Cardiac muscle cell (in vitro differentiated cells and primary cell): Measurements from ENCODE around the gene PRKCB. TPM values are rescaled to one million over a fixed set of nuclear protein-coding genes. Genes with fewer than 3 reads are reported as not detected.

ENCODE experiments used
- DNase-seq, 2 donors: peaks; one replicate each; pipeline versions ENCODE4 v3.0.0 to v3.0.0-alpha.2; 2010 to 2017; ENCODE audit warnings: low read depth in 1 of 2, low spot score in 1 of 2
- H3K27ac ChIP-seq: fragments of 200-600 bp; sonication (generic); 2 replicates; pipeline ENCODE4 v1.5.1; 2016
- H3K27me3 ChIP-seq: fragments of 200-600 bp; sonication (generic); 2 replicates; pipeline ENCODE4 v1.6.0; 2016; ENCODE audit warnings: control low read depth
- H3K36me3 ChIP-seq: fragments of 200-600 bp; sonication (generic); 2 replicates; pipeline ENCODE4 v1.5.1; 2016; ENCODE audit warnings: control low read depth
- H3K4me1 ChIP-seq: fragments of 200-600 bp; sonication (generic); 2 replicates; pipeline ENCODE4 v1.8.1; 2017; ENCODE audit warnings: low read depth, mild to moderate bottlenecking, mixed run types
- H3K4me3 ChIP-seq: fragments of 200-600 bp; sonication (generic); 2 replicates; pipeline ENCODE4 v1.5.1; 2016; ENCODE audit warnings: mild to moderate bottlenecking
- H3K9me3 ChIP-seq: fragments of 200-600 bp; sonication (generic); 2 replicates; pipeline ENCODE4 v1.5.1; 2017; ENCODE audit warnings: low read depth, mild to moderate bottlenecking, control low read depth
- polyA plus RNA-seq: library from polyadenylated mRNA; unstranded; fragments of >200 nt; fragmentation: Nextera tagmentation; extraction: Ambion mirVana; gene quantifications from 2 replicates; pipeline ENCODE4 v1.2.1, GENCODE V29; 2016
- total RNA-seq: library from RNA; depleted of rRNA; stranded (reverse); fragments of >200 nt; gene quantifications from 2 replicates; pipeline ENCODE4 v1.2.3, GENCODE V29; 2016
- TF ChIP-seq, protein P1 (sequence below): IDR thresholded peaks from 2 replicates; pipeline ENCODE4 v1.5.1; 2012; ENCODE audit warnings: low read depth, mild to moderate bottlenecking, low read length

Gene PRKCB
- total and polyA plus RNA-seq, 2 experiments from 2014 or later, result 0.66 to 1.5 TPM

DNA sequence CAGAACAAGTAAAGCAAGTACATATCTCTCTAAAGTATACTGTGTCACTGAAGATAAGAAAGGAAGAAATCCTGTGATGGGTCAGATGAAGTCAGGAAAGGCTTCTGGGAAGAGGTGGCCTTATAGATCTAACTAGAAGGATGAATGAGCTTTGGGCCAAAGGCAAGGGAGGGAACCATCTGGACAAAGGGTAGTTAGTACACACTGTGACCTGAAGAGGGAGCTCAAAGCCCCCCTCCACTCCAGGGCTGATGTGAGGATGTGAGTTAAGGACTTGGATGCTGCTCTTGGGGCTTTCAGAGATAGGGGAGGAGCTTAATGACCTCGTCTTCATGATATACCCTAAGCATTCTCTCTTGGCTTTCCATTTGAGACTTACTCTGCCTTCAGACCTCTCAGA lies 235.1 kb downstream of the PRKCB start:
- H3K27me3 ChIP-seq, result no peaks in the 10 kb centered on the region
- H3K27ac ChIP-seq, result no peak overlapping the region
- peak; percentile 27 to 64 for DNase-seq
- no peaks in the 10 kb centered on the region for H3K4me1 ChIP-seq
- no peaks in the 10 kb centered on the region for H3K9me3 ChIP-seq
- no peaks in the 10 kb centered on the region for H3K36me3 ChIP-seq
- TF ChIP-seq, protein P1, sequence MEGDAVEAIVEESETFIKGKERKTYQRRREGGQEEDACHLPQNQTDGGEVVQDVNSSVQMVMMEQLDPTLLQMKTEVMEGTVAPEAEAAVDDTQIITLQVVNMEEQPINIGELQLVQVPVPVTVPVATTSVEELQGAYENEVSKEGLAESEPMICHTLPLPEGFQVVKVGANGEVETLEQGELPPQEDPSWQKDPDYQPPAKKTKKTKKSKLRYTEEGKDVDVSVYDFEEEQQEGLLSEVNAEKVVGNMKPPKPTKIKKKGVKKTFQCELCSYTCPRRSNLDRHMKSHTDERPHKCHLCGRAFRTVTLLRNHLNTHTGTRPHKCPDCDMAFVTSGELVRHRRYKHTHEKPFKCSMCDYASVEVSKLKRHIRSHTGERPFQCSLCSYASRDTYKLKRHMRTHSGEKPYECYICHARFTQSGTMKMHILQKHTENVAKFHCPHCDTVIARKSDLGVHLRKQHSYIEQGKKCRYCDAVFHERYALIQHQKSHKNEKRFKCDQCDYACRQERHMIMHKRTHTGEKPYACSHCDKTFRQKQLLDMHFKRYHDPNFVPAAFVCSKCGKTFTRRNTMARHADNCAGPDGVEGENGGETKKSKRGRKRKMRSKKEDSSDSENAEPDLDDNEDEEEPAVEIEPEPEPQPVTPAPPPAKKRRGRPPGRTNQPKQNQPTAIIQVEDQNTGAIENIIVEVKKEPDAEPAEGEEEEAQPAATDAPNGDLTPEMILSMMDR, result peak; percentile 44
- H3K4me3 ChIP-seq, result no peak overlapping the region

DNA sequence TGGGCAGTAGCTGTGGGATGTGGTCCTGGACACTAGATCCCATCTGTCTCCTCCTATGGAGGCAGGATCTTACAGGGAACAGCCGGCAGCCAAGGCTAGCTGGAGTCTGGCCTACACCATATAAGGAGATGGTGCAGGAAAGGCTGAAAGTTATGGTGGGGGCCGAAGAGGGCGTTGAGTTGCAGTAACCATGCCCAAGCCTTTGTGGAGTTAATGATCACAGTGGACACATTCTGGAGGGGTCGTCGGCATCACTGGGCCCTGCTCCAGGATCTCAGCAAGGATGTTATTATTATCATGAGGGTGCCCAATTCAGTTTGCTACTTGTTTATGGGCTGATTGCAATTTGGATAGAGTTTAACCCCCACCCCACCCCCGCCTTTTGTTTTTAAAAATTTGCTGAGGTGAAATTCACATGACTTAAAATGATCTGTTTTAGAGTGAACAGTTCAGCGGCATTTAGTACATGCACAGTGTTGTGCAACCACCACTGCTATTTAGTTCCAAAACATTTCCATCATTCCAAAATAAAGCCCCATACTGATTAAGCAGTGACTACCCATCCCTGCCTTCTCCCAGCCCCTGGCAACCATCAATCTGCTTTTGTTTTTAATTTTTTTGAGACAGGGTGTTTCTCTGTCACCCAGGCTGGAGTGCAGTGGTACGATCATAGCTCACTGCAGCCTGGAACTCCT lies 236.0 kb downstream of the PRKCB start:
- no peak for DNase-seq
- TF ChIP-seq, protein P1, result no peak
- no peak overlapping the region for H3K27ac ChIP-seq
- H3K4me3 ChIP-seq, result no peak overlapping the region
- H3K4me1 ChIP-seq, result peaks cover 4% of the 10 kb centered on the region
- no peaks in the 10 kb centered on the region for H3K36me3 ChIP-seq
- no peaks in the 10 kb centered on the region for H3K27me3 ChIP-seq
- no peaks in the 10 kb centered on the region for H3K9me3 ChIP-seq

DNA sequence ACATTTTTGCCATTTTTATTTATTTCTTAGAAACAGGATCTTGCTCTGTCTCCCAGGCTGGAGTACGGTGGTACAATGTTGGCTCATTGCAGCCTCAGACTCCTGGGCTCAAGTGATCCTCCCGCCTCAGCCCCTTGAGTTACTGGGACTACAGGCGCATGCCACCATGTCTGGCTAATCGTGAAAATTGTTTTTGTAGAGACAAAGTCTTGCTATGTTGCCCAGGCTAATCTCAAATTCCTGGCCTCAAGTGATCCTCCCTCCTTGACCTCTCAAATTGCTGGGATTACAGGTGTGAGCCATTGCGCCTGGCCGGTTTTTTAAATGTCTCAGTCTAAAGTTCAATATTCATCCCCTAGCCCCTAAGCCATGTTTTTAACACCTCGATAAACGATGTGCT lies 237.5 kb downstream of the PRKCB start:
- Histone ChIP-seq H3K27me3 (no peaks in the 10 kb centered on the region), H3K36me3 (no peaks in the 10 kb centered on the region), H3K4me3 (no peak overlapping the region), H3K27ac (no peak overlapping the region), H3K4me1 (peaks cover 4% of the 10 kb centered on the region), H3K9me3 (no peaks in the 10 kb centered on the region)
- TF ChIP-seq, protein P1, result no peak
- DNase-seq, result no peak

DNA sequence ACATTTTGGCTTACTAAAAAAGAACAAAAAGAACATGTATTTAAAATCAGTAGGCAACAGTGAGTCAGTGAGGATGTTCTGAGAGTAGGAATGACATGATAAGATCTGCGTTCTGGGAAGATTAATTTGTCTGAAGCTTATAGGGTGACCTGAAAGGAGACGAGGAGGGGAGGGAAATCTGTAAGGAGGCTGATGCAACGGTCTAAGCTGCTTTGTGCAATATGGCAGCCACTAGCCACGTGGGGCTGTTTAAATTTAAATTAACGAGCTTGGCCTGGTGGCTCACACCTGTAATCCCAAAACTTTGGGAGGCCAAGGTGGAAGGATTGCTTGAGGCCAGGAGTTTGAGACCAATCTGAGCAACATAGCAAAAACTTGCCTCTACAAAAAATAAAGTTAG lies 238.8 kb downstream of the PRKCB start:
- no peaks in the 10 kb centered on the region for H3K36me3 ChIP-seq
- DNase-seq, result no peak
- peaks cover 4% of the 10 kb centered on the region for H3K4me1 ChIP-seq
- H3K4me3 ChIP-seq, result no peak overlapping the region
- no peaks in the 10 kb centered on the region for H3K27me3 ChIP-seq
- H3K9me3 ChIP-seq, result no peaks in the 10 kb centered on the region
- TF ChIP-seq, protein P1, result no peak
- no peak overlapping the region for H3K27ac ChIP-seq

DNA sequence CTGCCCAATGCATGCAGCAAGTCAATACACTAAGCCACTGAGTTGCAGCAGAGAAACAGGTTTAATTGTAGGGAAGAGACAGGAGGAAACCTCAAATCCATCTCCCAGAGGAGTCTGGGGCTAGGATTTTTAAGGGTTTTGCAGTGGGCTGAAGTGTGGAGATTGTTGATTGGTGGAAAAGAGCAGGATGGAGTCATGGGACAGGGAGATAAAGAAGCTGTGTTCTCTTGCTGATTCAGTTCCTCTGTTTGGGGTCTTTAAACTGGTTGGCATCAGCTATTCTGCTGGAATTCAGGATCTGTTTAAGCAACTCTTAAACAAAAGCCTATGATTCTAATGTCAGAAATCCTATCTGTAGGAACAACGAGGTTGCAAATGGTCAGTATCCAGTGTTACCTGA lies 239.5 kb downstream of the PRKCB start:
- TF ChIP-seq, protein P1, result no peak
- Histone ChIP-seq H3K4me3 (no peak overlapping the region), H3K36me3 (no peaks in the 10 kb centered on the region), H3K27ac (no peak overlapping the region), H3K27me3 (no peaks in the 10 kb centered on the region), H3K4me1 (peaks cover 4% of the 10 kb centered on the region), H3K9me3 (no peaks in the 10 kb centered on the region)
- DNase-seq, result no peak
